Activated CD4-positive, alpha-beta T cell treated with anti-CD3 and anti-CD28 coated beads for 1 hour (primary cell): Measurements from ENCODE around the gene SCGB1D2.

ENCODE experiments used
- DNase-seq: peaks from one replicate; pipeline ENCODE4 v3.0.0-alpha.2; 2020

The SCGB1D2 gene

DNA sequence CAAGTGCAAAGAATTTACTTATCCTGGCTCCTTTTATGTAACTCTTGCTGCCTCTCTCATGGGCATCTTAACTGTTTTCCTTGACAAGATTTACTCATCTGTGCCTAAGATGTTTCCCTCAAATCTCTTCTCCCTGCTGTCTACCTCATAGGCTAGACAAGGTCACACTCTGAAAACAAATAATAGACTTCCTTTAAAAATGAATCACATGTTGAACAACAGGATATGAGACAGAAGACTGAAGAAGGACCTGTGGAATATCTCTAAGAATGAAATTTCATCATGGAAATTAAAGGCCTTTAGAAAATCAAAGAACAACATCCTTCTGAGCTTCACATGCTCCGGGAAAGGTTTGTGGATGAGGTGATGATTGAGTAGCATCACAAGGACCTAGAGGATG, 22.0 kb downstream of the SCGB1D2 start:
- DNase-seq: no peak

DNA sequence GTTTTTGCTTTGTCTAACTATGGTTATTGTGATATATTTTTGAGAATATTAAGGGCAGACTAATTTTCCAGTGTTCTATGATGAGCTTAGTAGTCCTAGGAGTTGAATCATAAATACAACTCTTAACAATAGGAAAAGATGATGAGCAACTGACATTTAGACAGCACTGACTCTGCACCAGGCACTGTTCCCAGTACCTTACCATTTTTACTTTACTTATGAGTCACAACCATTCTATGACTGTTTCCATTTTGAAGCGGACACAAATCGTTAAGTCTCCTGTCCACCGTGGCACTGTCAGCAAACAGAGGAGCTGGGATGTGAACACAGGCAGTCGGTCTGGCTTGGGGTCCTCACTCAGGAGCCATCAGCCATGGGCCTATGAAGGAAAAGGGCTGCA, 24.5 kb downstream of the SCGB1D2 start:
- DNase-seq: no peak

DNA sequence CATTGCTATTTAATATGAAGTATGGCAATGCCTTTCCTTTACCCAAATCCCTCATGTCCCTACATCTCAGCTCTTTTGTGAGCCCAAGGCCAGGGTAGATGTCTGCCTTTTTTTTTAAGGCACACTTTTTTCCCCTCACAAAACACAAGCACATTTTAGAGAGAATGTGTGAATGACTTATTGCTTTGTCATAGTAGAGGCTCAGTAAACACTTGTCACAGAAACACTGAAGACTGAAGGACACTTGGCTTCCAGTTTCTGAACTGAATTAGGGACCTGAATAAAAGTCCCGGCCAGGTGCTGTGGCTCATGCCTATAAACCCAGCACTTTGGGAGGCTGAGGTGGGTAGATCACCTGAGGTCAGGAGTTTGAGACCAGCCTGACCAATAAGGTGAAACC, 25.0 kb downstream of the SCGB1D2 start:
- no peak for DNase-seq

DNA sequence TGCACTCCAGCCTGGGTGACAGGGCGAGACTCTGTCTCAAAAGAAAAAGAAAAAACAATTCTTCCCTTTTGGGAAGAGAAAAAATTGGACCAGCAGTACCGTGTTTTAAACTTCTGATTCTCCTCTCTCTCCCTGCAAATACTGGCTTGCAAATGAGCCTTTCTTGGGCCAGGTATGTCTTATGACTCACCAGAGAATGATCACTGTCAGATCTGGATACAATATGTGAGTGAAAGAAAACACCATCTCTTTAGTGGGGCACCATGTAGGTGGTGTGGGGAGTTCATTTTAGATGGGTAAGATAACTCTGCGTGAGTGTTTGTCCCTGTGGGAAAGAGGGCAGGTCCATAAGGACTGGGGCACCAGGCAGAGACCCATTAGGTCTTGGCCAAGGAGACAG, 25.5 kb downstream of the SCGB1D2 start:
- DNase-seq: no peak

GRCh38 chr11:62269654-62270278, 27.7 kb downstream of the SCGB1D2 start, which contains the start of gene SCGB2A2:
Gene SCGB2A2, plus strand, starts transcription at chr11:62270158. Its CDS starts 59 bp downstream, at chr11:62270217.
- DNase-seq: no peak

- no peak for DNase-seq
These were observed 31.2 kb downstream of the SCGB1D2 start for GRCh38 chr11:62273284-62273683.

DNA sequence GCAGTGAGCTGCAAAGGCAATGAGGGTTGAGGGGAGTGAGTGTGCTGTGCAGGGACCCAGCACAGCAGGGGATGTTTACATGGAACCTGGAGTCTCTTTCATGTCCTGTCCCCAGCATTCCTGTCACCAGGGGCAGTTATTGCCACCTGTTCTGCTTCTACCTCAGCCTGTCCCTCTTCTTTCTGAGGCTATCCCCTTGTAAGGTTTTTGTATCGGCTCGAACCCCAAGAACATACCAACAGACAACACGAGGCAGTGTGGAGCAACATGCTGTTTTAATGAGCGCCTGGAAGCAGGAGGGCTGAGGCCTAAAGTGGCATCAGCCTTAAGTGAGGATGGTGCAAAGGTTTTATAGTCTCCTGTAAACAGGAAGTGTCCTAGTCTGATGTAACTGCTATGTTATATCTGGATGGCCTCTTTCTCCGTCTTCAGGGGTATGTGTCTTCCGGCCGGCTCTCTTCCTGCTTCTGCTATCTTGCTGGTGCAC, 31.8 kb downstream of the SCGB1D2 start:
- DNase-seq: no peak

DNA sequence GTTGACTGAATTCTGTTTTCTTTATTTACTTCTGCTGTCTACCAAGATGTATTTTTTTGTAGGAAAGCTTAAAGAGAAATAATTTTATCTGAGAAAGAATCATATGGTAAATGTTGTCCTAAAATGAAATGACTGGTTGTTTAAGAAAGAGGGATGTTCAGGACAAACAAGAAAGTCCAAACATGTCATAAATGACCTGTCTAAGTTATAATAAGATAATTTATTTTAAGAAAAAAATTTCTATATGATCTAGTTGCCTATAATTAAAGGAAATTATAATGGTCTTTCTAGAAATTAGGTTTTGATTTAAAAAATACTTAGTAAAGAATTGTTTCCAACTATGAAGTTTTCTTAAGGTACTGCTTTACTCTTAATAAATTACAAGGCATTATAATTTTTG, 38.4 kb downstream of the SCGB1D2 start:
- no peak for DNase-seq
